GM12878 (cell line): Measurements from ENCODE around the gene KRTAP21-1.

Source experiments
- BCL11A ChIP-seq: IDR thresholded peaks from 2 replicates; pipeline ENCODE4 v1.6.1; 2011; ENCODE audit warnings: low read depth, low read length
- CBX5 ChIP-seq: sonication (generic); IDR thresholded peaks from 2 replicates; pipeline ENCODE4 v1.6.1; 2016; ENCODE audit warnings: low read depth, moderate library complexity, mild to moderate bottlenecking, inconsistent platforms
- CEBPZ ChIP-seq: fragments of 150-350 bp; IDR thresholded peaks from 2 replicates; pipeline ENCODE4 v1.6.1; 2016; ENCODE audit warnings: low read depth, low read length
- CTCF ChIP-seq, 3 experiments: IDR thresholded peaks in 2 of 3; conservative IDR thresholded peaks in 1 of 3; 2 replicates each; pipeline ENCODE4 v1.5.1; 2011; ENCODE audit warnings: low read depth in 3 of 3, low read length in 3 of 3, mild to moderate bottlenecking in 3 of 3, control low read depth in 2 of 3, moderate library complexity in 2 of 3, inconsistent platforms in 1 of 3, mixed read lengths in 1 of 3; ENCODE audit not compliant: control insufficient read depth in 2 of 3, insufficient read depth in 1 of 3; ENCODE audit errors: extremely low read depth in 1 of 3
- ETV6 ChIP-seq, 2 experiments: fragments of 450-650 bp in 1 of 2; IDR thresholded peaks in 1 of 2; conservative IDR thresholded peaks in 1 of 2; 2 replicates each; pipeline ENCODE4 v1.6.1; 2014; ENCODE audit warnings: antibody characterized with exemption in 1 of 2, borderline replicate concordance in 1 of 2, low read depth in 1 of 2, mild to moderate bottlenecking in 1 of 2, moderate library complexity in 1 of 2
- EZH2 ChIP-seq: IDR thresholded peaks from 2 replicates; pipeline ENCODE4 v1.6.1; 2012; ENCODE audit warnings: low read depth, mild to moderate bottlenecking, control low read depth, inconsistent platforms, low read length, borderline replicate concordance; ENCODE audit not compliant: control insufficient read depth
- KDM1A ChIP-seq: fragments of 200-600 bp; sonication (generic); IDR thresholded peaks from 2 replicates; pipeline ENCODE4 v1.6.1; 2016; ENCODE audit warnings: borderline replicate concordance
- POLR2AphosphoS2 ChIP-seq: IDR thresholded peaks from 2 replicates; pipeline ENCODE4 v1.6.1; 2011; ENCODE audit warnings: low read depth, mild to moderate bottlenecking, low read length, improper control_type of control experiment, moderate library complexity
- POLR2AphosphoS5 ChIP-seq: IDR thresholded peaks from 2 replicates; pipeline ENCODE4 v1.6.1; 2011; ENCODE audit warnings: mild to moderate bottlenecking, low read length, inconsistent platforms
- RAD21 ChIP-seq: IDR thresholded peaks from 2 replicates; pipeline ENCODE4 v1.6.1; 2011; ENCODE audit warnings: mild to moderate bottlenecking, low read depth, low read length, moderate library complexity; ENCODE audit not compliant: insufficient read depth
- RAD51 ChIP-seq: fragments of 450-650 bp; IDR thresholded peaks from 2 replicates; pipeline ENCODE4 v1.6.1; 2016; ENCODE audit warnings: moderate library complexity, mild to moderate bottlenecking, inconsistent platforms
- TCF12 ChIP-seq: IDR thresholded peaks from 2 replicates; pipeline ENCODE4 v1.6.1; 2011; ENCODE audit warnings: low read depth, mild to moderate bottlenecking, low read length
- WRNIP1 ChIP-seq: IDR thresholded peaks from 2 replicates; pipeline ENCODE4 v1.6.1; 2011; ENCODE audit warnings: low read depth, low read length, improper control_type of control experiment, borderline replicate concordance
- ZNF274 ChIP-seq: IDR thresholded peaks from one replicate; pipeline ENCODE4 v1.8.0; 2011; ENCODE audit not compliant: insufficient read length, insufficient read depth

- TF ChIP-seq ETV6 (conservative IDR thresholded peaks at IDR 0.05 in 1 of 2, IDR thresholded peaks at IDR 0.05 in 1 of 2; ENCODE audit: borderline replicate concordance in 1 of 2, low read depth in 1 of 2), result no peak
- no peak for TF ChIP-seq RAD21
- TF ChIP-seq TCF12, result no peak
- no peak for TF ChIP-seq CTCF (IDR thresholded peaks at IDR 0.05 in 2 of 3, conservative IDR thresholded peaks at IDR 0.05 in 1 of 3; ENCODE audit: control insufficient read depth in 2 of 3, extremely low read depth in 1 of 3, insufficient read depth in 1 of 3, low read depth in 3 of 3, low read length in 3 of 3)
- TF ChIP-seq POLR2AphosphoS2, result no peak
- no peak for TF ChIP-seq EZH2
- TF ChIP-seq KDM1A, result no peak
- TF ChIP-seq WRNIP1, result no peak
- no peak for TF ChIP-seq BCL11A
- no peak for TF ChIP-seq POLR2AphosphoS5
- TF ChIP-seq CEBPZ, result no peak
- TF ChIP-seq RAD51, result no peak
- no peak for TF ChIP-seq ZNF274
- TF ChIP-seq CBX5, result no peak
Observed at GRCh38 chr21:30717105-30717504, 38.1 kb downstream of the KRTAP21-1 start.
